Sigmoid colon (tissue), 7 donors: Measurements from ENCODE around the gene TMEM200C. TPM values are rescaled to one million over a fixed set of nuclear protein-coding genes. Genes with fewer than 3 reads are reported as not detected.

Experiments
- DNase-seq: peaks from one replicate; pipeline ENCODE4 v3.0.0-alpha.2; 2019
- H3K27ac ChIP-seq, 4 donors: fragments of 200-600 bp; sonication (generic); one replicate each; pipeline ENCODE4 v1.5.1; 2016 to 2019; ENCODE audit warnings: mild to moderate bottlenecking in 1 of 4
- H3K27me3 ChIP-seq, 3 donors: fragments of 200-600 bp; sonication (generic); one replicate each; pipeline ENCODE4 v1.5.1; 2019; ENCODE audit warnings: mild to moderate bottlenecking in 1 of 3
- H3K36me3 ChIP-seq, 4 donors: fragments of 200-600 bp; sonication (generic); one replicate each; pipeline ENCODE4 v1.5.1; 2016 to 2019
- H3K4me1 ChIP-seq, 4 donors: fragments of 200-600 bp; sonication (generic); one replicate each; pipeline ENCODE4 v1.5.1; 2017 to 2019
- H3K4me3 ChIP-seq, 4 donors: fragments of 200-600 bp; sonication (generic); one replicate each; pipeline ENCODE4 v1.5.1; 2017 to 2019; ENCODE audit warnings: mild to moderate bottlenecking in 2 of 4, moderate library complexity in 1 of 4
- H3K9me3 ChIP-seq, 4 donors: fragments of 200-600 bp in 3 of 4; sonication (generic) in 3 of 4; one replicate each; pipeline versions ENCODE4 v1.5.1 to v1.6.1; 2013 to 2019
- EP300 ChIP-seq, 4 donors: sonication (generic); formaldehyde crosslinking; IDR thresholded peaks; one replicate each; pipeline ENCODE4 v1.6.1; 2017; ENCODE audit warnings: antibody characterized with exemption in 4 of 4
- POLR2A ChIP-seq, 2 donors: fragments of 450-650 bp; IDR thresholded peaks; one replicate each; pipeline ENCODE4 v1.6.1; 2016; ENCODE audit warnings: antibody characterized with exemption in 2 of 2, mild to moderate bottlenecking in 2 of 2, moderate library complexity in 2 of 2
- POLR2AphosphoS5 ChIP-seq, 4 donors: sonication (generic); formaldehyde crosslinking; IDR thresholded peaks; one replicate each; pipeline ENCODE4 v1.6.1; 2017; ENCODE audit warnings: antibody characterized with exemption in 4 of 4
- WGBS, 2 donors: extraction: QIAGEN DNeasy Blood & Tissue Kit; methylation state at CpG; one replicate each; pipeline ENCODE4 v1.1.7; 2013; 5-methylcytosine and 5-hydroxymethylcytosine counted together
- intact Hi-C: fragments of 100-400 bp; cut with DNase I; formaldehyde crosslinking; loops from one replicate; pipeline ENCODE4 v1.15.1; 2023
- polyA plus RNA-seq, 3 donors: library from polyadenylated mRNA; stranded (reverse); fragments of 200-250 nt; gene quantifications; one replicate each; pipeline ENCODE4 v1.2.3, GENCODE V29; 2013
- total RNA-seq, 4 donors: library from RNA; depleted of rRNA; stranded (reverse); fragments of >200 nt; gene quantifications; one replicate each; pipeline ENCODE4 v1.1.0, GENCODE V29; 2016
- TF ChIP-seq, protein P1 (sequence below), 4 experiments: fragments of 450-650 bp in 3 of 4; fragments of 200-600 bp in 1 of 4; IDR thresholded peaks; one replicate each; pipeline ENCODE4 v1.5.1; 2016 to 2019; ENCODE audit warnings: antibody characterized with exemption in 4 of 4, mild to moderate bottlenecking in 3 of 4, moderate library complexity in 2 of 4
- donor health status: healthy with polysubstance abuse.
- donor health status: Bipolar disorder and iron deficiency.
- donor health status: healthy.

The TMEM200C gene
- total and polyA plus RNA-seq, 7 donors = under 0.01 to 0.95 (median 0.58) TPM; not detected in 2

DNA sequence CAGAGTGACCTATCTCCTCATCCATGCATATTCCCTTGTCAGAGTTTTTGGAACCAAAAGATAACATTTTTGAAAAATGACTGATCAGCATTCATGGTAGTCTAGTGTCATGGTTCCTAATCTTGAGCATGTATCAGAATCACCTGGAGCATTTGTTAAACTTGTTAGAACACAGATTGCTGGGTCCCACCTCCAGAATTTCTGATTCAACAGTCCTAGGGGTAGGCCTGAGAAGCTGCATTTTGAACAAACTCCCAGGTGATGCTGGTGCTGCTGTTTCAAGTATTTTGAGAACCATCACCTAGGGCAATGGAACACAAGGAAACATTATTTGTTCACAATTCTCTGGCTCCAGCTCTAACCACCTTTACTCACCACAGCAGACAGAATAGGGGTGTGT, 21.0 kb downstream of the TMEM200C start:
- H3K4me3 ChIP-seq = no peak overlapping the region
- H3K9me3 ChIP-seq = no peaks in the 10 kb centered on the region
- DNase-seq = no peak
- H3K27ac ChIP-seq = no peak overlapping the region
- H3K4me1 ChIP-seq = no peaks in the 10 kb centered on the region
- intact Hi-C loops = no loop called here
- TF ChIP-seq EP300 (IDR thresholded peaks at IDR 0.05) (no peak), POLR2A (IDR thresholded peaks at IDR 0.05) (no peak), POLR2AphosphoS5 (IDR thresholded peaks at IDR 0.05) (no peak)
- TF ChIP-seq, protein P1, sequence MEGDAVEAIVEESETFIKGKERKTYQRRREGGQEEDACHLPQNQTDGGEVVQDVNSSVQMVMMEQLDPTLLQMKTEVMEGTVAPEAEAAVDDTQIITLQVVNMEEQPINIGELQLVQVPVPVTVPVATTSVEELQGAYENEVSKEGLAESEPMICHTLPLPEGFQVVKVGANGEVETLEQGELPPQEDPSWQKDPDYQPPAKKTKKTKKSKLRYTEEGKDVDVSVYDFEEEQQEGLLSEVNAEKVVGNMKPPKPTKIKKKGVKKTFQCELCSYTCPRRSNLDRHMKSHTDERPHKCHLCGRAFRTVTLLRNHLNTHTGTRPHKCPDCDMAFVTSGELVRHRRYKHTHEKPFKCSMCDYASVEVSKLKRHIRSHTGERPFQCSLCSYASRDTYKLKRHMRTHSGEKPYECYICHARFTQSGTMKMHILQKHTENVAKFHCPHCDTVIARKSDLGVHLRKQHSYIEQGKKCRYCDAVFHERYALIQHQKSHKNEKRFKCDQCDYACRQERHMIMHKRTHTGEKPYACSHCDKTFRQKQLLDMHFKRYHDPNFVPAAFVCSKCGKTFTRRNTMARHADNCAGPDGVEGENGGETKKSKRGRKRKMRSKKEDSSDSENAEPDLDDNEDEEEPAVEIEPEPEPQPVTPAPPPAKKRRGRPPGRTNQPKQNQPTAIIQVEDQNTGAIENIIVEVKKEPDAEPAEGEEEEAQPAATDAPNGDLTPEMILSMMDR (IDR thresholded peaks at IDR 0.05) = no peak
- peaks cover 0 to 8% (median 0%) of the 10 kb centered on the region in 3 donors for H3K27me3 ChIP-seq
- no peaks in the 10 kb centered on the region for H3K36me3 ChIP-seq

DNA sequence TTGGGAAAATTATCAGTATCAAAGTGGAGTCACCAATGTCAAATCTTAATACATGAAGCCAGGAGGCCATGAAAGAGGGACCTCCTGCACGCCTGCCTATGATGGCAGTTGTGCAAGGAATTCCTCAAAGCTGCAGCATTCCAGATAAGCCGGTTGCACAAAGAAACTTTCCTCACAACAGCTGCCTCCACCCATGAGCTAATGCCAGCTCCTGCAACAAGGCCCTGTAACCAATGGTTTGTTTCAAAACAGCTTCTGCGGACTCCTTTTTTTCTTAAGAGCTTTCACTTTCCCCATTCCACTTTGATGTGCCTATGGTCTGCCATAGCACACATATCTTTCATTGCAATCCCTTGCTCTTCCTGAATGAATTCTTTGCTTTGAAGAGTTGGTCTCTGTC, 22.4 kb downstream of the TMEM200C start:
- no peaks in the 10 kb centered on the region for H3K36me3 ChIP-seq
- H3K9me3 ChIP-seq = no peaks in the 10 kb centered on the region
- H3K4me3 ChIP-seq = no peak overlapping the region
- no peak for TF ChIP-seq POLR2A (IDR thresholded peaks at IDR 0.05)
- no peak for TF ChIP-seq EP300 (IDR thresholded peaks at IDR 0.05)
- no peak for TF ChIP-seq POLR2AphosphoS5 (IDR thresholded peaks at IDR 0.05)
- TF ChIP-seq, protein P1 (IDR thresholded peaks at IDR 0.05) = no peak
- intact Hi-C loops = no loop called here
- H3K27me3 ChIP-seq = no peaks in the 10 kb centered on the region
- H3K4me1 ChIP-seq = no peaks in the 10 kb centered on the region
- 50 to 51% methylated on average over 3 of the region's 3 CpGs for WGBS, 2 donors
- no peak for DNase-seq
- no peak overlapping the region for H3K27ac ChIP-seq

DNA sequence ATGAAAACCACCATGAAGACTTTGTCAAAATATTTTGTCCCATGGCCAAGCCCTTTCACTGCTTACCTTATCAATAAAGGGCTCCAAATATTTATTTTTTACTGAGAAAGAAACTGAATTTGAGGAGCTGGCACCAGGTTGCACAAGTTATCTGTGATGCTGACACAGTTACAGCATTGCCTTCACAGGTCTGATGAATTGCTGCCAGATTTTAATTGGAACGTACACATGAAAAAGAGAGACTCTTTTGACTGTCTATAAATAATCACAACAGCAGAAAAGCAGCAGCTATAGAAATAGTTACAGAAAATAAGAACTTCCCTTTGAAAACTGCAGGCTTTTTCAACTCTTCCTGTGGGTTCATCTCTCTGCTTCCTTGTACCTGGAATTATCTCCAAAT, 23.9 kb downstream of the TMEM200C start:
- DNase-seq = no peak
- TF ChIP-seq EP300 (IDR thresholded peaks at IDR 0.05) (no peak), POLR2AphosphoS5 (IDR thresholded peaks at IDR 0.05) (no peak), POLR2A (IDR thresholded peaks at IDR 0.05) (no peak)
- TF ChIP-seq, protein P1 (IDR thresholded peaks at IDR 0.05) = no peak
- no peaks in the 10 kb centered on the region for H3K36me3 ChIP-seq
- WGBS, 2 donors = 35 to 69% methylated on average over 1 of the region's 1 CpG
- no peak overlapping the region for H3K27ac ChIP-seq
- H3K4me1 ChIP-seq = no peaks in the 10 kb centered on the region
- H3K27me3 ChIP-seq = no peaks in the 10 kb centered on the region
- intact Hi-C loops = no loop called here
- no peaks in the 10 kb centered on the region for H3K9me3 ChIP-seq
- H3K4me3 ChIP-seq = no peak overlapping the region

DNA sequence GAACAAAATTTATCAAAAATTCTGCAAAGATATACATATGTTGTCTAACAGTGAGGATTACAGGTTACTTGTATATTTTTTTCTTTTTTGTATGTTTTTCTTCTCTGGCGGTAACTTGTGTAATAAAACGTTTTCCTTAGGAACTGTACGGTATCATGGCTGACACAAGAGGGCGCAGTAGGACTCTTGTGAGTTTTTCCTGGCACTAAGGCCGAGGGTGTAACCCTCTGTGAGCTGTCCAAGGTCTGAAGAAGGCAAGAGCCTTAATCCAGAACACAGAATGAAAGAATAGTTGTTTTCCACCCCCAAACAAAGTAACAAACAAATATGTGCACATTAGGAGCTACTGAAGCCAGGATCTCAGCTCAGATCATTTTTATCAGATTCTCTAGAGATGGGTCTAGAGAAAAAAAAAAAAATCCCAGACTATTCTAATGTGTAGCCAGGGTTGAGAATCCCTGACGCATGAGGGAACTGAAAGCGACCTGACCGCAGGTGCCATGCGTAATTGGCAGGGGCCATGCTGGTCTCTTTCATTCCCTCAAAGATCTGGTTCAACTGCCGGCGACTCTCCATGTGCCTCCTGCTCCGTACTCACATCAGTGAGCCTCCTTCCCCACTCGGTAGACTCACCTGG, 27.0 kb downstream of the TMEM200C start:
- DNase-seq = no peak
- intact Hi-C loops = no loop called here

More for the DNA sequence above, 27.0 kb downstream of the TMEM200C start:
- WGBS, 2 donors = 43 to 48% methylated on average over 13 of the region's 13 CpGs
- Histone ChIP-seq H3K4me3 (no peak overlapping the region), H3K9me3 (no peaks in the 10 kb centered on the region), H3K4me1 (no peaks in the 10 kb centered on the region), H3K27ac (no peak overlapping the region), H3K36me3 (no peaks in the 10 kb centered on the region), H3K27me3 (no peaks in the 10 kb centered on the region)
- TF ChIP-seq POLR2AphosphoS5 (IDR thresholded peaks at IDR 0.05) = no peak
- TF ChIP-seq, protein P1 (IDR thresholded peaks at IDR 0.05) = peak; percentile 29 to 56 (median 44)
